PC-3 (cell line): Measurements from ENCODE around the gene ARFGAP1.

Source experiments
- CTCF ChIP-seq: fragments of 300-600 bp; sonication (generic); conservative IDR thresholded peaks from 2 replicates; pipeline ENCODE4 v1.5.1; 2017; ENCODE audit warnings: antibody characterized with exemption, low read depth, mild to moderate bottlenecking, low read length
- EZH2phosphoT487 ChIP-seq: fragments of 300-600 bp; sonication (generic); IDR thresholded peaks from 2 replicates; pipeline ENCODE4 v1.6.1; 2018; ENCODE audit warnings: mild to moderate bottlenecking, antibody characterized with exemption, low read length, borderline replicate concordance

DNA sequence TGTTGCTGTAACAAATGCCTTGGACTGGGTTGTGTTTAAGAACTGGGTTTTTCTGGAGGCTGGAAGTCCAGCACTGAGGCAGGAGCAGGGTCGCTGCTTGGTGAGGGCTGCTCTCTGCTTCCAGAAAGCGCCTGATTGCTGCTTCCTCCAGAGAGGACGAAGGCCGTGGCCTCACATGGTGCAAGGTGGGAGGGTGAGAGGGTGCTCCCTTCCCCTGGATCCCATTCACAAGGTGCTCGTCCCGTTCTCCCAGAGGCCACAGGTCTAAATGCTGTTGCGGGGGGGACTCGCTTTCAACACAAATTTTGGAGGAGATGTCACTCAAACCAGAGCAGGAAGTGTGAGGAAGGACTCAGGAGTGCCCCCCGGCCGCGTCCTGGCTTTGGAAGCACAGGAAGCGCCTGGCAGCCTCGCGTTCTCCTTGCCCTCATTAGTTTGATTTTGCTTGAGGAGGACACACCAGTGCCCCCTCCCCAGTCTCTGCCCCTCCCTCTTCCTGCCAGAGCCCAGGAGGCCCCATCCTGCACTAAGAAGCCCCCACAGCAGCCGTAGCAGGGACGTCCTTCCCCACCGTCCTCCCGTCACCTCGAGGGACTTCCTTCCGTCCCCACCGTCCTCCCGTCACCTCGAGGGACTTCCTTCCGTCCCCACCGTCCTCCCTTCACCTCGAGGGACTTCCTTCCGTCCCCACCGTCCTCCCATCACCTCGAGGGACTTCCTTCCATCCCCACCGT, 10.7 kb upstream of the ARFGAP1 start:
- TF ChIP-seq CTCF (no peak), EZH2phosphoT487 (no peak)
